GM21717 (cell line): ENCODE data around the gene RNF169.

Source experiments
- ATAC-seq: cut with Tn5 transposase; IDR thresholded peaks from one replicate; pipeline ENCODE4 v1.9.1; 2021; ENCODE audit warnings: mild to moderate bottlenecking, moderate library complexity; ENCODE audit not compliant: unreplicated experiment

RNF169 gene

DNA sequence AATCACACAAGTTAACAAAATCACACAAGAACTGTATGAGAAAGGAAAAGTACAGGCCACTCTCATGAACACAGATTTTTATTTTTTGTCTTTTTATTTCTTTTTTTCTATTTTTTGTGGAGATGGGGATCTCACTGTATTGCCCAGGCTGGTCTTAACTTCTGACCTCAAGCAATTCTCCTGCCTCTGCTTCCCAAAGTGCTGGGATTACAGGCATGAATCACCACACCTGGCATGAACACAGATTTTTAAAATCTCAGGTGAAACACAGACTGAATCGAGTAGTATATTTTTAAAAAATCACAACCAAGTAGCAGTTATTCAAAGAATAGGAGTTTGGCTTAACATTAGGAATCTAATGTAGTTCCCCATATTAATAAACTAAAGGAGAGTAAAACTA is 18.3 kb downstream of the RNF169 start:
- no peak for ATAC-seq

DNA sequence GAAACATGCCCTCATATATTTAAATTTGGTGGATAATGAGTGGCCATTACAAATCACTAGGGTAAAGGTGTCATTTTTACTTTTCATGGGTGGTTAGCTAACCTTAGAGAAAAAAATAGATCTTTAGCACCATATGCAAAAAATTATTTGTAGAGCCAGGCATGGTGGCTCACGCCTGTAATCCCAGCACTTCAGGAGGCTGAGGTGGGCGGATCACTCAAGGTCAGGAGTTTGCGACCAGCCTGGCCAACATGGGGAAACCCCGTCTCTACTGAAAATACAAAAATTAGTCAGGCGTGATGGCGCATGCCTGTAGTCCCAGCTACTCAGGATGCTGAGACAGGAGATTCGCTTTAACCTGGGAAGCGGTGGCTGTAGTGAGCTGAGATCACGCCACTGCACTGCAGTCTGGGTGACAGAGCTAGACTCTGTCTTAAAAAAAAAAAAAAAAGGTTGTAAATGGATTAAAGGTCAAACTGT is 19.6 kb downstream of the RNF169 start:
- ATAC-seq, result peak; percentile 71

DNA sequence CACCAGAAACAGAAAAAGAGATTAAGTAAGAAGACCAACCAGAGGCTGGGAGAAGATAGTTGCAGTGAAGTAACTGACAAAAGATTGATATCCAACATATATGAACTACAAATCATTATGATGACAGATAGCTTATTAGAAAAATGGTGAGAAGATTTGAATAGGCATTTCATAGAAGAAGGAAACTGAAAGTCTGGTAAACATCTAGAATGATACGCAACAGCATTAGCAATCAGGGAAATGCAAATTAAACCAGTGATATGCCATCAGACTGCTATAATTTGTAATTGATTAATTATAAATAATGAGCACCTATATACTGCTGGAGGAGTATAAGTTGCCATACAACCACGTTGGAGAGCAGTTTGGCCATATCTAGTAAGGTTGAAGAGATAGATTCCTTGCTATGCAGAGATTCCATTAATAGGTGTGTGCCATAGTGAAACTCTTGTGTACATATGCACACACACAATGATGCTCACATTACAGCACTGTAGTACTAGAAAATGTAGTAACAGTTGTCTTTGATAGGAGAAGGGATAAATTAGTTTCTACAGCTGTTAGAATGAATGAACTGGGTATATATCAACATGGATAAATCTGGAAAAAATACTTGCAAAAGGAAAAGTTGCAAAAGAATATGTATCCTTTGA is 20.5 kb downstream of the RNF169 start:
- ATAC-seq, result no peak

DNA sequence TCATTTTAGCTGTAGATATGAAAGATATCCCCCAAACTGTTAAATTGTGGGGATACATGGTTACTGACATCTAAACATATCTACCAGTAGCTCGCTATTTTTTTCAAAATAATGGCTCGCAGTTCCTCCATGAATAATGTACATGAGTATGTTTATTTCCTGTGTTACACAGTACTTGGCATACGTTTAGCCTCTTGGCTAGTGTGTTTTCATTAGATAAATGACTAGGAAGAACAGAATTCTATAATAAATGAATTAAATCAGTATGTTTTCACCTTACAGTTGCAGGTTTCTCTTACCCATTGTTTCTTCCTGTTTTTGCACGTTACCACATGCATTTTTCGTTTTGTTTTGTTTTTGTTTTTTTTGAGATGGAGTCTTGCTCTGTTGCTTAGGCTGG is 21.8 kb downstream of the RNF169 start:
- ATAC-seq, result no peak

DNA sequence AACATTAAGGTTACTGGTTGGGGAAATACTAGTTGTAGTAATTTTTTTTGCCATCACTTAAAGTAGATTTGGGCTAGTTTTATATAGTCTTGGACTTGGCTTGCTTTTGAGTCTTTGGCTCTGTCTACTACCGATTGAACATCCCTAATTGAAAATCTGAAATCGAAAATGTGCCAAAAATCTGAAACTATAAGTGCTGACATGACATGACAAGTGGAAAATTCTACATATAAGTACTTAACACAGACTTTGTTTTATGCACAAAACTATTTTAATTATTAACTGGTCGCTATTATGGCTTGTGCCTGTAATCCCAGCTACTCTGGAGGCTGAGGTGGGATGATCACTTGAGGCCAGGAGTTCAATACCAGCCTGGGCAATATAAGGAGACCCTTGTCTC is 22.5 kb downstream of the RNF169 start:
- no peak for ATAC-seq

DNA sequence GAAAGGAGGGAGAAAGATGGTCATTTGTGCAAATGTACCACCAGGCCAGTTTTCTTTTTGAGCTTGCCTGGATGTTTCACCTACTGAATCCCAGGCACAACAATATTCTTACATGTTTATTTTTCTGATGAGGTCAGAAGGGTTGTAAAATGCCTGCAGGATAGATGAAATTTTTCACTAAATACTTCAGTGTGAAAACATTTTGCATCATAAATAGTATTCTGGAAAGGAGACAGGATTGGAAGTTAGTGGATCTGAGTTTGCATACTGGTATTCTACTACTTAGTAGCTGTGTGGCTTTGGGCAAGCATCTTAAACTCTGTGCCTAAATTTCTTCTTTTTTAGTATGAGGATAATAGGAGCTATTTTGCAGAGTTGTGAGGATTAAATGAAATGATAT is 24.8 kb downstream of the RNF169 start:
- no peak for ATAC-seq

DNA sequence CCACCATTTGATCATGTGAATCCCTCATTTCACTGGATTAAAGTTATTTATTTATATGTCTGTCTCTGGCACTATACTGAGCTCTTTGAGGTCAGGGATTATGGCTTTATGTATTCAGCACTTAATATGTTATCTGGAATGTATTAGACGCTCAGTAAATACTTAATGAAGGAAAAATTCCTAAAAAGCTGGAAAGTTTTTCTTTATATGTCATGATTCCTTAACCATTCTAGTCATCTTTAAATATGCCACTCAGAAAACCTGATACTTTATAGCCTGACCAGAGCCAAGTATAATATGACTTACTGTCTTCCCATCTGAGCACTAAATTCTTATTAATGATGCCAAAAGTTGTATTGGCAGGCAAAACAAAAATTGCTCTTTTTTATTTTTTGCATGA is 27.1 kb downstream of the RNF169 start:
- no peak for ATAC-seq

DNA sequence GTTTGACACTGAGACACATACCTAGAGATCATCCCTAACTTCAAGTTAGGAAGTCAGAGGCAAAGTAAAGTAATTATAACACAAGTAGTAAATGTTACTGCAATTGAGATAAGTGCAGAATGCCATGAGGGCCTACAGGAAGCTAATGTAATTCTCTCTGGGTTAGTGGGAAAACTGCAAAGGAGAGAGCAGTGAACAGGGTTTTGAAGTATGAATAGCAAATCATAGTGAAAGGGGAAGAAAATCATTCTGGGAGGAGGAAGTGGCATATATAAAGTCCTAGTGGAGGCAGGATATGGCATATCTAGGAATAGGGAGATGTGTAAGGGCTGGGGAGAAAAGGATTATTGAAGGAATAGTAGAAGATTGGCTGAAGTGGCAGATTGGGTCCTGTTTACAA is 27.9 kb downstream of the RNF169 start:
- ATAC-seq, result no peak

DNA sequence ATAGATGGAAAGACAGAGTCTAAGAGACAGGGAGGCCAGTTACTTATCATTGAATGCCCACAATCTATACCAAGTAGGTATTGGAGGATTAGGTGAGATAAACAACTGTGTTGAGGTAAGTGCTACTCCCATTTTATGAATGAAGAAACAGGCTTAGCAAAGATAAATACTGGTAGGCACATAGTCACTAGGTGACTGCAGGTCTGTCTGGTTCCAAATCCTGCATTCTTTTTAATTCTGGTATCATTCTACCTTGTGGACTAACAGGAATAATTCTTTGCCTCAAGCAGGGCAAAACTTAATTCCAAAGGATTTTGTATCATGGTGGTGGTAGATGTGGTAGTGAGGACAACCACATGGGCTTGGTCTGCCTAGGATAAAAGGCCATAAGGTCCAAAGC is 28.4 kb downstream of the RNF169 start:
- ATAC-seq, result no peak

DNA sequence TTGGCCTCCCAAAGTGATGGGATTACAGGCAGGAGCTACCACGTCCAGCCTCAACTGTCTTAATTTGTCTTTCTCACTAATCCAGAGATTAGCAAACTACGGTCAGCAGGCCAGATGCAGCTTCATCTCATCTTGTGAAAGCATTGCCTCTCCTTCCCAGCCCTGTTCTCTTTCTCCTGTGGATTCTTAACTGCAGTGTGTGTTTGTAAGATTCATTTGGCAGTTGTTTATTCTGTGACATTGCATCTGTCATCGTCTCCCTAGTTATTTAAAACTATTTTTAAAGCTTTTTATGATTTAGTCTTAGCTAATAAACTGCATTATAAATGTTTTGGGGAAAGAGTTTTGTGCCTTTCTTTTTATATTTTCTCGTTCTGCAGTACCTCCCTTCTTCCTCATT is 29.2 kb downstream of the RNF169 start:
- ATAC-seq, result no peak

DNA sequence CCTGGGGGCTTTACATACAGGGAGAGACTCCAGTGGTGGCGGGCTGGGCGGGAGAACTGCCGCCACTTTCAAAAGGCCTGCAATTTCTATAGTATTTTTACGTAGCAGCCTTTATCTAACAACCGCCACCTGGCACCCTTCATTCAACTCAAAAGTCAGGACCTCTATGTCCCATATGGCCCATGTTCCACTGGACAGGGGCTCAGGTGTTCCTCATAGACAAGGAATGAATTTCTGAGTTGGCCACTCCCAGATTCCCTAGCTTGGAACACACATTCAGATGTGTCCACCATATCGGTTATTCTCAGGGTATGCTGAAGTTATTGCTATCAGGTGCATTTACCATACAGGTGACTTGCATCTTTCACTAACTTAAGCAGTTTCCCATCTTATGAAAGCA is 29.9 kb downstream of the RNF169 start:
- no peak for ATAC-seq

DNA sequence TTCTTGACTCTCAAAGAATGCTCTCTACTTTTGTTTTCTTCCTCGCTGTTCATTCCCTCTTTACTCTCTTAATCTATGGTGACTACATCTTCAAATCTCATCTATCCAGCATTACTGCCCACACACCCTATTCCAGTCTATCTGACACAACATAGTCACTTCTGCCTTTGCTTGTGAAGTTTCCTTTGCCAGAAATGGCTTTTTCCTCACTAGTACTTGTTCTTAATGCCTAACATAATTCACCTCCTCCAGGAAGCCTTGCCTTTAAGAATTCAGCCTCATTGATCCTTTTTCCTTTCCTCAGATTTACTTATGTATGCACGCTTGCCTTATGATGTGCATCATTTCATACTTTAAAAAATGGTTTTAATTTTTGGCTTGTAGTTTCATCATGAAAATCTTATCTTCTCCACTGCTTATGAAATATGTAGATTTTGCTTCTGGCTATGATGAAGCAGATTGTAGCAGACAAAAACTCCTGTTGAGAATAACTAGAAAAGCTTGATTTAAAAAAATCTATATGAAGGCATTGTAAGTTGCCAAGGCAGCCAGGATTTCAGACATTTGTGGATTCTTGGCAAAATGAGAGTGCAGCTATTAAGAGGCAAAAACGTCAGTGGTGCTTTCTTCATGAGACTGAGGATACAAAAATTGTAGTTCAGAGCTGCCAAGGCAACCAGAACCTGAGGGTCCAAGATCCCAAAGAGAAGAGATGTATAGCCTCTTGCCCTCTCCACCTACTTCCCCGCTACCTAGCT is 31.8 kb downstream of the RNF169 start:
- ATAC-seq, result no peak

DNA sequence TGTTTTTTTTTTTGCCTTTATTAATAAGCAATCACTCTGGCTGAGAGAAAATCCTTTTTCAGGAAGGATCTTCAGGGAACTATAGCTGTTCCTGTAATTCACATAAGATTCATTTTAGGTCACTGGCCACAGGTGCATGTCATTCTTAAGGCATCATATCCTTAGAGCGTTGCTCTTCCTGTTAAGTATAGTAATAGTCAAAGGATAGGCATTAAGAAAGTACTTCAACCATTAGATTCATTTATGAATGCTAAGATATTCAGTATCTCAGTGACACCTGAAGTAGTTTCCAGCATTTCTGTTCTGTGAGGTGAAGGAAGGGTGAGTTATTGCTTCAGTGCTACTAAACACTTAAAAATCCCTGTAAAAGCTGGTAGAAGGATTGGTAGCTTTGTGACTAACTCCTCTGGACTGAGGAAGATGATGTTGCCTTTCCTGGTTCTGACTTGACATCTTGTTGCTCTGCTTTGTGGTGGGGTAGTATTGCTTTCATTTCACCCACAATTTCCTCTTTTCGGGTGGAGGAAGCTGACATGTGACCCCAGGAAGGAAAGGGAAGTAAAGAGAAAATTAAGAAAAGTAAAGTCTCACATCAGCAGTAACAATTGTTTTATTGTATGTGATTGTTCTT is 34.7 kb downstream of the RNF169 start:
- ATAC-seq, result peak; percentile 75

DNA sequence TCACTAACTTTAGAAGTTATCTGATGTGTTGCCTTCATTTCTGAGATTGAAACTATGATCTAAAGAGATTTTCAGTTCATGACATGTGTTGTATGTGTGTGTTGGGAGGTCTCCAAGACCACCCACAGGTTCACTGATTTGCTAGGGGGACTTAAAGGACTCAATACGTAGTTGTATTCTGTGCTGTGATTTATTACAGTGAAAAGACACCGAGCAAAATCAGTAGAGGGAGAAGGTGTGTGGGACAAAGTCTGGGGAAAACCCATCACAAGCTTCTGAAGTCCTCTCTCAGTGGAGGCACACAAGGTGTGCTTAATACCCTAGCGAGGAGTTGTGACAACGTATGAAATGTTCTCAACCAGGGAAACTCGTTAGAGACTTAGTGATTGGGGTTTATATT is 35.6 kb downstream of the RNF169 start:
- ATAC-seq, result no peak

DNA sequence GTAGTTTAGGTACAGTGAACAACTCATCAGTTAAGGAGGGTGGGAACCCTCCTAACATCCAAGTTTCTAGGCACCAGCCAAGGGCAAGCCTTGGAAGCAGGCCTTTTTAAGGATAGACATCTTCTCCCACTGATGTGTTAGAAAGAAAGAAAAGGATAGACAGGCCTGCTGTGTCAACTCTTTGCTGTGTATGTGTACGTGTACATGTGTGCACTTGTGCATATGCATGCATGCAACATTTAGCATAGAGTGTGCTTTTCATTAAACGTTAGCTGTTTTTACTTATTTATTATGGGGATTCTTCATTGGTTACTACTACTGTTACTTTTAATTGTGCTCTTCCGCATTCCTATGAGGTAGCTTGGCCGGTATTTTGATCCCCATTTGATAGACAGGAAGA is 36.1 kb downstream of the RNF169 start:
- ATAC-seq, result no peak

DNA sequence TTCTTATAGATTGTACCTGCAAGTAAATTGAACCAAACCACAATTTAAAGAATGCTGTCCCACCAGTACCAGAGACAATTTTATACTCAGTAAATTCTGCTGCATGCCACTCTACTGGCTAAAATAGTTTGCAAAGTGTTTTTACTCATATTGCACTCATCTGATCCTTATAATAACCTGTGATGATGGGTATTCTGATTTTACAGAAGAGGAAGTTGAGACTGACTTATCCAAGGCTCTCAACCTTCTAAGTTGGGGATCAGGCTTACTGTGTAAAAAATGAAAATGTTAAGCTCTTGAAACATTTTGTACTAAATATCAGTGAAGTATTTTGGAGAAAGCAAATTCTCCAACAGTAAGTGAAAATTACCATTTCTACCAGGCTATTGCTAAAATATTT is 37.9 kb downstream of the RNF169 start:
- no peak for ATAC-seq

DNA sequence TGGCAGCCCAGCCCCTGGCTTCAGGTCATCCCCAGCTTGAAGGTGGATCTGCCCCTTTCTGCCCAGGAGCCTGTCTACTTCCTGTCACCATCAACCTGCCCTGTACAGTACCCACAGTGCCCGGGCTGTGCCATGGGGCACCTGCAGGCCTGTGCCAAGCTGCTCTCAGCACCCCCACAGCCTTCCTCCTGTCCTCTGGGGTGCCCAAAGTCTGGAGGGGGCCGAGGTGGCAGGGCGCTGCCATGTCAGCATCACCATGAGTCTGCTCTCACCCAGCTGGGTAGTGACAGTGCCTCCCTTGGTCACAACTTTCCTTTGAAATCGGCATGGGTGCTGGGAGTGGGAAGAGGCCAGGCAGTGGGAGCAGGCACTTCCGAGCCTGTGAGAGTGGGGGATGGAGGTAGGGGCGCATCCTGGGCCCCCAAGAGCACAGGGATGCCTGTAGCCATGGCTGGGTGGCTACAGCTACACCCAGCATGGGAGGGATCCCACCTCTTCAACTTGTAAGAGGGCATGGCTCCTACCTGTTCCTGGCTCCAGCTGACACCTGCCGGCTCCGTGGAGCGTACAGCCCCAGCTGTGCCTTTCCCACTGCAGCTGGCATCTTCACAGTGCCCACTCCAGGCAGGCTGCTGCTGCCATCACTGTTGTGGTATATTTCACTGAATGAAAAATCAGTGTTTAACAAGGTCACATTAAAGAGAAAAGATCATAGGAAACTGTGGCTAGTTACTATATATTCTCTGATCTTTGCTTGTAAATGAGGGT is 42.9 kb downstream of the RNF169 start:
- no peak for ATAC-seq

DNA sequence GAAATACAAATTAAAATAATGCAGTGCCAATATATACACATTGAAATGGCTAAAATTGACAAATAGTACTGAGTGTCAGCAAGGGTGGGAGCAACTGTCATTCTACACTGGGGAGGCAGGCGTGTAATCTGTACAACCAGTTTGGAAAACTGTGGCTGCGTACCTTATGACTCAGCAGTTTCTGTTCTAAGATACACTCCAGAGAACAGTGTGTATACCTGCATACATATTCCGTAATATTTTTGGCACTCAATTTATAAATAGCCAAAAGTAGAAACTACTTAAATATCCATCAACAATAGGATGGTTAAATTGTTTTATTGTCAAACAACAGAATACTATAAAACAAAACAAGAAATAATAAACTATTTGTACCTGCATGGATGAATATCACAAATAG is 57.6 kb downstream of the RNF169 start:
- ATAC-seq, result no peak

DNA sequence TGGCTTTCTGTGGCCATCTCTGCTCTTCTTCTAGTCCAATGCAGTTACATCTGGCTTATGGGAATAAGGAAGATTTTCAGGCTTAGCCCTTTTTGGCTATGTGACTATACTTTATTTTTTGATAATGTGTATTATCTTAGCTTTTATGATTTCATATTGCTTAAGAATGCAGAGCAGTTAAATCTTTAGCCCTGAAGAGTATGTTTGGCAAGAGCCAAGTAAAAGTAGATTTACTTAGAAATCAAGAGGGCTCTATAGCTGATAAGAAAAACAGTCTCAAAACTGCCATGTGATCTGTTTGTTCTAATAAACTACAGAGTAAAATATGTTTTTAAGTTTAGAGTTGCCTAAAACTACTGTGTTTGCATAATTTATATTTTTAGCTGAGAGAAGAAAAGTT is 61.2 kb downstream of the RNF169 start:
- no peak for ATAC-seq

DNA sequence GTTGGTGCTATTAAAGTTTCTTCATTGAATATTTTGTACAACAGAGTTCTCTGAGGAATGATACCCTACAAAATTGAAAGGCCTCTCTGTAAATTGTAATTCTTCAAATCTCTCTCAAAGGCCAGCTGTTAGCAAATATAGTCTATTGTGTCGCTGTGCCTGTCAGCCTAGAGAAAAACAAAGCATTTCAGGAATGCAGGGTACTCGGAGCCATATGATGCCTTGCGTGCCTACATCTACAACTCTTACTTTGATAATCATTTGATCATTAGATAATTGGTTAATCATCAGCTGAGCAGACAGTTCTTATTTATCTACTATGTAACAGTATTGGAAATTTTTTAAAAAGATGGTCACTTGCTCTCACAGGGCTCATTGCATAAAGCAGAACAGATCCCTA is 67.3 kb downstream of the RNF169 start:
- no peak for ATAC-seq

DNA sequence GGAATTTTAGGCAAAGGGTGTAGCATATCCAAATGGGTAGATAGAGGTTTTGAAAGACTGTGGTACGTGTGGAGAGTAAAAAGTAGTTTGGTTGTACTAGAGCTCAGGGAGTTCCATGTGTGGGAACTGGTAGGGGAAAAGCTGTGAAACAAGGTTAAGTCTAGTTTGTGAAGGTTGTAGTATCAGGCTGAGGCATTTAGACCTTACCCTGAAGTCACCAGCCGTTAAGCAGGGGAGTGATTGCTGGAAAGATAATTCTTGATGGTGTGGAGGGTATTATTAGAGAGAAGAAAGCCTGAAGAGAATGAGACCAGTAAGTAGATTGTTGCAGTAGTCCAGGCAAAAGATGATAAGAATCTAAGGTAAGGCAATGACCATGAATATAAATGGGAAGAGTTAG is 68.0 kb downstream of the RNF169 start:
- ATAC-seq, result no peak
